Keratinocyte (primary cell): ENCODE measurements around the gene NPAS3. TPM values are rescaled to one million over a fixed set of nuclear protein-coding genes. Genes with fewer than 3 reads are reported as not detected.

Experiments used
- DNase-seq: peaks from one replicate; pipeline ENCODE4 v3.0.0-alpha.2; 2011; ENCODE audit warnings: low read depth, missing footprints, low spot score
- FAIRE-seq: peaks from 2 replicates; lab custom pipeline; 2011; peaks lifted over from hg19 to GRCh38; lab: Jason Lieb, UNC
- H2AFZ ChIP-seq: 2 replicates; pipeline ENCODE4 v1.6.0; 2012; ENCODE audit warnings: low read length, control low read depth, inconsistent platforms; ENCODE audit not compliant: control insufficient read depth
- H3K27ac ChIP-seq: 2 replicates; pipeline ENCODE4 v1.5.1; 2011; ENCODE audit warnings: low read length; ENCODE audit not compliant: control insufficient read depth, insufficient read depth
- H3K27me3 ChIP-seq: 3 replicates; pipeline ENCODE4 v1.6.0; 2011; ENCODE audit warnings: low read length; ENCODE audit not compliant: control insufficient read depth, insufficient read depth; ENCODE audit errors: extremely low read depth
- H3K36me3 ChIP-seq, 2 experiments: 2 replicates in 1 of 2; 3 replicates in 1 of 2; pipeline ENCODE4 v1.5.1; 2011; ENCODE audit warnings: low read length in 2 of 2, mild to moderate bottlenecking in 1 of 2; ENCODE audit not compliant: control insufficient read depth in 2 of 2, insufficient read depth in 2 of 2; ENCODE audit errors: extremely low read depth in 1 of 2
- H3K4me1 ChIP-seq: 3 replicates; pipeline ENCODE4 v1.5.1; 2011; ENCODE audit warnings: low read length; ENCODE audit not compliant: control insufficient read depth, insufficient read depth; ENCODE audit errors: extremely low read depth
- H3K4me2 ChIP-seq: 3 replicates; pipeline ENCODE4 v1.6.0; 2011; ENCODE audit warnings: low read depth, low read length; ENCODE audit not compliant: control insufficient read depth, insufficient read depth; ENCODE audit errors: extremely low read depth
- H3K4me3 ChIP-seq, 3 experiments: fragments of 200-600 bp in 1 of 3; sonication (generic) in 1 of 3; 2 replicates in 2 of 3; 3 replicates in 1 of 3; pipeline ENCODE4 v1.5.1; 2011 to 2016; ENCODE audit warnings: low read length in 3 of 3, mild to moderate bottlenecking in 3 of 3, control low read depth in 2 of 3, inconsistent platforms in 1 of 3, low read depth in 1 of 3, mixed read lengths in 1 of 3, mixed run types in 1 of 3, moderate library complexity in 1 of 3; ENCODE audit not compliant: control insufficient read depth in 2 of 3, insufficient read depth in 2 of 3; ENCODE audit errors: extremely low read depth in 1 of 3
- H3K79me2 ChIP-seq: 2 replicates; pipeline ENCODE4 v1.6.0; 2012; ENCODE audit warnings: low read length; ENCODE audit not compliant: control insufficient read depth, insufficient read depth
- H3K9ac ChIP-seq: 3 replicates; pipeline ENCODE4 v1.6.0; 2011; ENCODE audit warnings: low read length; ENCODE audit not compliant: control insufficient read depth, insufficient read depth; ENCODE audit errors: extremely low read depth
- H3K9me1 ChIP-seq: 3 replicates; pipeline ENCODE4 v1.6.0; 2011; ENCODE audit warnings: low read length; ENCODE audit not compliant: control insufficient read depth, insufficient read depth; ENCODE audit errors: extremely low read depth
- H3K9me3 ChIP-seq: 2 replicates; pipeline ENCODE4 v1.5.1; 2012; ENCODE audit warnings: low read depth, low read length; ENCODE audit not compliant: control insufficient read depth
- H4K20me1 ChIP-seq: 3 replicates; pipeline ENCODE4 v1.6.0; 2011; ENCODE audit warnings: low read length; ENCODE audit not compliant: control insufficient read depth, insufficient read depth; ENCODE audit errors: extremely low read depth
- CTCF ChIP-seq, 3 experiments: IDR thresholded peaks in 1 of 3; conservative IDR thresholded peaks in 1 of 3; optimal IDR thresholded peaks in 1 of 3; 2 replicates in 2 of 3; 3 replicates in 1 of 3; pipeline versions ENCODE3 to v1.5.1; 2011; ENCODE audit warnings: low read length in 3 of 3, mild to moderate bottlenecking in 3 of 3, moderate library complexity in 2 of 3, control low read depth in 1 of 3, inconsistent platforms in 1 of 3; ENCODE audit not compliant: insufficient read depth in 2 of 3; ENCODE audit errors: extremely low read depth in 1 of 3
- EZH2 ChIP-seq: IDR thresholded peaks from one replicate; pipeline ENCODE4 v1.6.1; 2012; ENCODE audit warnings: inconsistent platforms, mild to moderate bottlenecking, low read length, moderate library complexity
- dilution Hi-C: fragments of 300-500 bp; cut with MboI; formaldehyde crosslinking; loops from one replicate; pipeline ENCODE4 v1.7.0; 2020; ENCODE audit warnings: low sequenced_read_pairs; ENCODE audit not compliant: extremely low pct_ligation_motif_present
- polyA plus RNA-seq, 5 experiments: library from polyadenylated mRNA; depleted of rRNA in 3 of 5; stranded (reverse) in 3 of 5; stranded (forward) in 1 of 5; unstranded in 1 of 5; fragments of >200 nt; gene quantifications; 1 replicate in 1 of 5; 2 replicates in 3 of 5; 3 replicates in 1 of 5; pipeline versions ENCODE4 v1.2.1 to v1.2.3, GENCODE V29; 2011 to 2012; ENCODE audit warnings: missing spikeins in 2 of 5, low read depth in 1 of 5, low replicate concordance in 1 of 5

Gene NPAS3
- polyA plus RNA-seq, 1 donor (not counting 4 experiments of a cell fraction or from before 2014, with no cell fraction given) = 0.07 TPM

- FAIRE-seq = no peak
- Histone ChIP-seq H3K4me3 (no peak overlapping the region), H4K20me1 (no peaks in the 10 kb centered on the region), H3K4me1 (peaks cover 15% of the 10 kb centered on the region), H3K79me2 (no peaks in the 10 kb centered on the region), H3K4me2 (no peak overlapping the region), H2AFZ (no peak overlapping the region), H3K9ac (no peak overlapping the region), H3K27ac (no peak overlapping the region), H3K9me1 (no peaks in the 10 kb centered on the region), H3K27me3 (peaks cover 4% of the 10 kb centered on the region), H3K36me3 (no peaks in the 10 kb centered on the region), H3K9me3 (no peaks in the 10 kb centered on the region)
- DNase-seq = no peak
- dilution Hi-C loops = loop anchor here (25.0 kb wide), 1 partner anchor 1209 kb away; no protein-coding TSS in a partner anchor
- TF ChIP-seq EZH2 (no peak), CTCF (optimal IDR thresholded peaks at IDR 0.05 in 1 of 3, IDR thresholded peaks at IDR 0.05 in 1 of 3, conservative IDR thresholded peaks at IDR 0.05 in 1 of 3; ENCODE audit: extremely low read depth in 1 of 3, insufficient read depth in 2 of 3, low read length in 3 of 3) (no peak)
Measured at GRCh38 chr14:33796356-33796755, 857.7 kb downstream of the NPAS3 start.

GRCh38 chr14:33799705-33800570 lies 861.3 kb downstream of the NPAS3 start:
- H2AFZ ChIP-seq = no peak overlapping the region
- H3K27ac ChIP-seq = no peak overlapping the region
- H3K36me3 ChIP-seq = no peaks in the 10 kb centered on the region
- no peaks in the 10 kb centered on the region for H4K20me1 ChIP-seq
- no peaks in the 10 kb centered on the region for H3K9me1 ChIP-seq
- H3K9ac ChIP-seq = no peak overlapping the region
- dilution Hi-C loops = loop anchor here (25.0 kb wide), 1 partner anchor 1213 kb away; no protein-coding TSS in a partner anchor
- FAIRE-seq (no peak), DNase-seq (no peak)
- no peaks in the 10 kb centered on the region for H3K9me3 ChIP-seq
- H3K4me1 ChIP-seq = peaks cover 6% of the 10 kb centered on the region
- H3K79me2 ChIP-seq = no peaks in the 10 kb centered on the region
- no peak for TF ChIP-seq EZH2
- TF ChIP-seq CTCF (optimal IDR thresholded peaks at IDR 0.05 in 1 of 3, IDR thresholded peaks at IDR 0.05 in 1 of 3, conservative IDR thresholded peaks at IDR 0.05 in 1 of 3; ENCODE audit: extremely low read depth in 1 of 3, insufficient read depth in 2 of 3, low read length in 3 of 3) = no peak
- peaks cover 4% of the 10 kb centered on the region for H3K27me3 ChIP-seq
- H3K4me2 ChIP-seq = no peak overlapping the region
- H3K4me3 ChIP-seq = no peak overlapping the region
